C4-2B (cell line): Measurements from ENCODE around the gene GAS2.

Experiments used
- H3K27ac ChIP-seq: fragments of 450-650 bp; 2 replicates; pipeline ENCODE4 v1.5.1; 2017
- CTCF ChIP-seq: fragments of 450-650 bp; conservative IDR thresholded peaks from 2 replicates; pipeline ENCODE4 v1.5.1; 2017; ENCODE audit warnings: mild to moderate bottlenecking
- ZFX ChIP-seq: fragments of 450-650 bp; IDR thresholded peaks from 2 replicates; pipeline ENCODE4 v1.6.1; 2017

Gene GAS2

GRCh38 chr11:22752908-22753310, 86.5 kb downstream of the GAS2 start:
- no peak for TF ChIP-seq CTCF
- TF ChIP-seq ZFX: no peak
- H3K27ac ChIP-seq: no peak overlapping the region

DNA sequence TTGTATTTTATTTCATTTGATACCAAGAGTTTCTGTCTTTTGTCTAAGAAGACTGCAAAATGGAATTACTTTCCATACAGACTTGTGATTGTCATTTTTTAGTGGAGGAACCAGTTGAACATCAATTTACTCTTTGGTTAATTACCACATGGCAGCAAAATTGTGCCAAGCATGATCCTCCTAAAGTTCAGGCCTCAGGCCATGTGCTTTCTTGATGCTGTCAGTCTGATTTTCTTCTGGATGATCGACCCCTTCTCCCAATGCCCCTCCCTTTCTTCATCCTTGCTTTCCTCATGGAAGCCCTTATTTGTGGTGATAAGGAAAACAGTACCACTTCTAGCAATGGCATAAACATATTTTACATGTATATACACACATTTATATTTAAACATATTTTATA, 87.0 kb downstream of the GAS2 start:
- H3K27ac ChIP-seq: no peak overlapping the region
- no peak for TF ChIP-seq CTCF
- TF ChIP-seq ZFX: no peak

DNA sequence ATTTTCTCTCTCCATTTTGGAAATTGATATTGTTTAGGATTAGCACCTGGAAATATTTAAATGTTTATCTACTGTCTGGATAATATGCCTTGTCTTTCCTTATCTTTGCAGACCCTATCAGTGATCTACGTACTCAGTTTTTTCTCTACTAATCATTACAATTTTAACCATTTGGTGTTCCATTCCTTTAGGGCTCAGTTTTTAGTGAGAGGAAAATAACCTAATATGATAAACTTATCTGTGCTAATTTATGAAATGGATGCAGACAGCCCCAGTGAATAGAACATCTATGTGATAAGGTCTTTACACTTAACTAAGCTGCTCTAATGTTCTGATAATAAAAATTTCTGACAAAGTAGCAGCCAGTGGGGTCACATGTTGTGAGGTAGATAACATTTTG, 94.7 kb downstream of the GAS2 start:
- no peak overlapping the region for H3K27ac ChIP-seq
- no peak for TF ChIP-seq ZFX
- TF ChIP-seq CTCF: no peak

GRCh38 chr11:22763166-22763565, 96.8 kb downstream of the GAS2 start:
- TF ChIP-seq ZFX (no peak), CTCF (no peak)
- no peak overlapping the region for H3K27ac ChIP-seq

DNA sequence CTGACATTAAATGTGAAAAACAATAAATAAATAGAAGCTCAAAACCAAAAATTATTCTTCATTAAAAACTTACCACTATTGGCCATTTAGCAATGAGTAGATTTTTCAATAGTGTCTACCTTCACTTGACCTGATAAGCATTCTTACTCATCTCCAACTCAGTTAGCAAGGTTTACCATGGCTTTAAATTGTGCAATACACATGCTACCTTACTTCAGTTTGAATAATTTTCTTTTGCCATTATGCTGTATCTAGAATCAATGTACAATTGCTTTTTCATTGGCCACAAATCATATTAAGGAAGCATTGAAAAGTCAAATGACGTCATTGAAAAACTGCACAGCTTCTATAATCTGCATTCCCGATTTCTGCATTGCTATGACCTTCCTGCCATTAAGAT, 98.3 kb downstream of the GAS2 start:
- TF ChIP-seq ZFX: no peak
- TF ChIP-seq CTCF: no peak
- no peak overlapping the region for H3K27ac ChIP-seq

GRCh38 chr11:22768281-22768680, 101.9 kb downstream of the GAS2 start:
- TF ChIP-seq ZFX (no peak), CTCF (no peak)
- no peak overlapping the region for H3K27ac ChIP-seq

DNA sequence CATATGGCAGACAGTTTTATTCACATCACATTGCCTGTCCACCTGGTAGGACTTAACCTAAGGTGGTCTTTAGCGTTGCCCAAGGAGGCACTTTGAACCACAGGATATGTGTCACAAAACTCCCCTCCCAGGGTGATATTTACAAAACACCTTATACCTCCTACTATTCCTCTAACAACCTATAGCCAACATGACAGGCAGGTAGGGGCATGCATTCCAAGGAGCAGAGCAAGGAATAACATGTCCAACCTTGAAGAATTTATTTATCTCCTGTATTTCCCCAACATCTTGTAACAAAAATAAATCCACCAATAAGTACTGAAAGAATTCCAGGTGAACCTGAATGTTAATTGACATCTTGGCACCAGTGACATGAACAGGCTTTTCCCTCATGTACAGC, 102.7 kb downstream of the GAS2 start:
- TF ChIP-seq CTCF: no peak
- TF ChIP-seq ZFX: no peak
- H3K27ac ChIP-seq: no peak overlapping the region
